GM12892 (cell line): Measurements from ENCODE around the gene SPDEF.

Experiments
- DNase-seq: peaks from one replicate; pipeline ENCODE4 v3.0.0; 2011; ENCODE audit not compliant: insufficient read length
- FAIRE-seq: peaks from 2 replicates; lab custom pipeline; 2011; peaks lifted over from hg19 to GRCh38; lab: Jason Lieb, UNC
- POLR2A ChIP-seq: IDR thresholded peaks from 2 replicates; pipeline ENCODE4 v1.6.1; 2011; ENCODE audit warnings: low read depth, low read length, control low read depth
- POLR2AphosphoS5 ChIP-seq: IDR thresholded peaks from 2 replicates; pipeline ENCODE4 v1.6.1; 2011; ENCODE audit warnings: low read depth, low read length, control low read depth
- TAF1 ChIP-seq: IDR thresholded peaks from 2 replicates; pipeline ENCODE4 v1.6.1; 2011; ENCODE audit warnings: low read depth, mild to moderate bottlenecking, control low read depth, low read length, borderline replicate concordance

The SPDEF gene

GRCh38 chr6:34536959-34537848 is 18.9 kb downstream of the SPDEF start:
- TF ChIP-seq POLR2A (no peak), POLR2AphosphoS5 (no peak), TAF1 (no peak)
- DNase-seq: no peak
- FAIRE-seq: no peak

- FAIRE-seq (no peak), DNase-seq (no peak)
- TF ChIP-seq TAF1 (no peak), POLR2A (no peak), POLR2AphosphoS5 (no peak)
Measured at GRCh38 chr6:34536251-34536958, 19.7 kb downstream of the SPDEF start.

- DNase-seq: no peak
- FAIRE-seq: no peak
- TF ChIP-seq POLR2AphosphoS5 (no peak), POLR2A (no peak), TAF1 (no peak)
Measured at GRCh38 chr6:34535646-34536045, 20.5 kb downstream of the SPDEF start.

- DNase-seq (no peak), FAIRE-seq (no peak)
- TF ChIP-seq POLR2AphosphoS5: no peak
- no peak for TF ChIP-seq TAF1
- no peak for TF ChIP-seq POLR2A
Measured at GRCh38 chr6:34535199-34535598, 20.9 kb downstream of the SPDEF start.

- no peak for TF ChIP-seq TAF1
- no peak for TF ChIP-seq POLR2A
- TF ChIP-seq POLR2AphosphoS5: no peak
- no peak for FAIRE-seq
- no peak for DNase-seq
Measured at GRCh38 chr6:34534656-34535055, 21.5 kb downstream of the SPDEF start.

GRCh38 chr6:34534146-34534545 is 22.0 kb downstream of the SPDEF start:
- FAIRE-seq (no peak), DNase-seq (no peak)
- TF ChIP-seq POLR2AphosphoS5 (no peak), POLR2A (no peak), TAF1 (no peak)

GRCh38 chr6:34532230-34532629 is 23.9 kb downstream of the SPDEF start:
- TF ChIP-seq TAF1 (no peak), POLR2A (no peak), POLR2AphosphoS5 (no peak)
- FAIRE-seq (no peak), DNase-seq (no peak)

GRCh38 chr6:34531580-34532201 is 24.4 kb downstream of the SPDEF start:
- TF ChIP-seq POLR2AphosphoS5: no peak
- no peak for TF ChIP-seq POLR2A
- TF ChIP-seq TAF1: no peak
- DNase-seq (no peak), FAIRE-seq (no peak)

- TF ChIP-seq POLR2A (no peak), TAF1 (no peak), POLR2AphosphoS5 (no peak)
- DNase-seq (no peak), FAIRE-seq (no peak)
Measured at GRCh38 chr6:34530753-34531365, 25.3 kb downstream of the SPDEF start.

- no peak for TF ChIP-seq POLR2A
- TF ChIP-seq POLR2AphosphoS5: no peak
- TF ChIP-seq TAF1: no peak
- no peak for FAIRE-seq
- DNase-seq: no peak
Measured at GRCh38 chr6:34529665-34530327, 26.3 kb downstream of the SPDEF start.

- no peak for TF ChIP-seq POLR2A
- no peak for TF ChIP-seq POLR2AphosphoS5
- TF ChIP-seq TAF1: no peak
- FAIRE-seq: no peak
- no peak for DNase-seq
Measured at GRCh38 chr6:34528996-34529664, 27.0 kb downstream of the SPDEF start.
